Measurements from ENCODE around the gene TMED5. TPM values are rescaled to one million over a fixed set of nuclear protein-coding genes. Genes with fewer than 3 reads are reported as not detected.

The TMED5 gene
- total RNA-seq, 2 donors from 2014 or later, result 38.4 to 67.5 TPM

DNA sequence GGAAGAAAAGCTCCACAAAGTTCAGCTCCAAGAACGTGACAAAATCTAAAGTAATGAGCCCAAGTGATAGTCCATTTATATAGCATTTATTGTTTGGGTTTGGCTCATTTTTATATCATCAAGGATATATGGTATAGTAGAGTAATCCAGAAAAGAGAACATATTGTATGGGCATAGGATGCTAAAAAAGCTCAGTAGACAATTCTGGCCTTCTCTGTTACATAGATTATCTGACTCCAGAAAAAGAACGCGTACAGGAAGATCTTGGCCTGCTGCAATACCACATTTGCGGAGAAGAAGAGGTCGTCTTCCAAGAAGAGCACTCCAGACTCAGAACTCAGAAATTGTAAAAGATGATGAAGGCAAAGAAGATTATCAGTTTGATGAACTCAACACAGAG, 43.8 kb downstream of the TMED5 start:
- DNase-seq (ENCODE audit: low spot score), result no peak
- intact Hi-C loops (cut with DNase I), result no loop called here

DNA sequence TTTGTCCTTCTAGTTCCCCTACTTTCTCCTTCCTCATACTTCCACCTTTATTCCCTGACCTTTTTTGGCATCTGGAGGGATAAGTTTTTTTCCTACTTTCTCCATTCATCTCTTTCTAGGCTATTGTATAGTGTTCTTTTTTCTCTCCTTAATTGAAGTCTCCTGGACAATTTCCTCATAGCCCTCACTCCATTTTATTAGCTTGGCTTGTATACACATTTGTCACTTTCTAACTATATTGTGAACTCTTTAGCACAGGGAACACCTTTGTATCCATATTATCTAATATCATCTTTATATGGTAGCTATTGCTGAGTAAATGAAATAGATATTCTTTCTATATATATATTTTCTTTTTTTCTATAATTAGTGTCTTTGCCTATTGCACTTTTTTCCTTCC, 47.6 kb downstream of the TMED5 start:
- DNase-seq (ENCODE audit: low spot score), result no peak
- intact Hi-C loops (cut with DNase I), result no loop called here

DNA sequence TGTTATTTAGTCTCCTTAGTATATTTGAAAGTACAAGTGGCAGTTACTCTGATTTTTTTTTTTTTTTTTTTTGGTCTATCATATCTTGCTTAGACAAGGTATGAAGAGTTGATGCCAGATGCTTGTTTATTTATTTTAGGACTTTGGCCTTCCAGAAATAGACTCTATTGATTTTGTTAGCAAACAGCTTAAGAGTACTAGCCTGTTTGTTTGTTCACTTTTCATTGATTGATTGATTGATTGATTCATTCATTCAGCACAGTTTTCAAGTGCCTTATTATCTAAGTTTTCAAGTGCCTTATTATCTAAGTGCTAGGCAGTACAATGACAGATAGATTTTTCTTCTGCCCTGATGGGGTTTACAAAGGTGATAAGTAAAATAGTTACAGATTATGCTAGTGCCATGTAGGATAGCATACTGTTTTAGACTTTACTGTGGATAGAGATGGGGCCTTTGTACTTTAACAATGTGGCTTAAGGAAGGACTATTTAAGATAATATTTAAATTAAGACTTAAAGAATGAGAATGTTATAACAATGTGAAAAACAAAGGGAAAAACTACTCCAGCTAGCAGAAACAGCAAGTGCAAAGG, 50.6 kb downstream of the TMED5 start:
- intact Hi-C loops (cut with DNase I), result no loop called here
- DNase-seq (ENCODE audit: low spot score), result no peak

DNA sequence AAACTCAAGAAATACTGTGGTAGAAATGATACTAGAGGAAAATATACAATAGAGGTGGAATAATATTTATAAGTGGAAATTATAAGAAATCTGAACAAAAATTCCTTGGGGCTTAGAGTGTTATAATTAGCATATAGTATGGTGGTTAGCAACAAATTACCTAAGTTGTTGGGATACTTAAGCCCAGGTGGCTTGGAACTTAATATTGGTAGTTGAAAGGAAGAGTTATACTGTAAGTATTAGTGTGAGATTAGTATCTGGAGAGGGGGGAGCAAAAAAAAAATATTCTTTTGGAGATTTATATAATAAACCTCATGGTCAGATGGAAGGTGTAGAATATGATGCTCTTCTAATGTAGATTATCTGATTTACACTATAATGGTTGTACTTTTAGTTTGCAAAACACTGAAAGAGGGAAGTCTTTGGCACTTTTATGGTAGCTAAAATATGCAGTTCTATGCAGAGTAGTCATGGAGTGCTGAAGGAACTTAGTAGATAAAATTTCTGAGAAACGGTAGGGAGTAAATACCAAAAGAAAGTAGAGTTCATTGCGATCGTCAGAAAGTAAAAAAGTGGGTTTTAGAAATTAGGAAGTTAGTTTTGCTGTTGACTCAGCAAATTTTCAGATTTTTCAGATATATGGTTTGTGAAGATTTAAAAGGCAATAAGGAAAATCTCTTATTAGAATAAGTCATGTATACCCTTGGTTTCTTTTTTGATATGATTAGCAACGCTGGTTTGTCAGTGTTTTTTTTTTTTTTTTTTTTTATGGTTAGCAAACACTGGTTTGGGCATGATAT, 55.5 kb downstream of the TMED5 start:
- intact Hi-C loops (cut with DNase I), result no loop called here
- DNase-seq (ENCODE audit: low spot score), result no peak

DNA sequence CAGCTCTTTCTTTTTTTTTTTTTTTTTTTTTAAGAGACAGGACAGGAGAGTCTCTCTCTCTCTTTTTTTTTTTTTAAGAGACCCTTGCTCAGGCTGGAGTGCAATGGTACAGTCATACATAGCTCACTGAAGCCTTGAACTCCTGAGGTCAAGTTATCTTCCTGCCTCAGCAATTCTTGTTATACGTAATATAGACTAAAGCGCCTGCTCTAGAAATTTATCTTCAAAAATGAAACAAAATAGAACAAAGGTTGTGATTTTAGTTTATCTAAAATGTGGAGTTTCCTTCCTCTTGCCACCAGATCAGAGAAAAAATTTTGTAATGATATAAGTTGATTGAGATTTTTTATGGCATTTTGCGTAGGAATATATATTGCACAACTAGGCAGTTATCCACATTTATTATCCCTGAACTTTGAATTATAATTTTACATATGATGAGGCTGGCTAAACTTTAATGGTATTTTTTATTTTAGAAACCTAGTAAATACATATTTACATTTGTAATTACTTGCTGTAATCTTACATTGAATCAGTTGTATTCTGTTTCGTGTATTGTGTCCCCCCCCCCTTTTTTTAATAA, 56.9 kb downstream of the TMED5 start:
- intact Hi-C loops (cut with DNase I), result no loop called here
- DNase-seq (ENCODE audit: low spot score), result no peak

DNA sequence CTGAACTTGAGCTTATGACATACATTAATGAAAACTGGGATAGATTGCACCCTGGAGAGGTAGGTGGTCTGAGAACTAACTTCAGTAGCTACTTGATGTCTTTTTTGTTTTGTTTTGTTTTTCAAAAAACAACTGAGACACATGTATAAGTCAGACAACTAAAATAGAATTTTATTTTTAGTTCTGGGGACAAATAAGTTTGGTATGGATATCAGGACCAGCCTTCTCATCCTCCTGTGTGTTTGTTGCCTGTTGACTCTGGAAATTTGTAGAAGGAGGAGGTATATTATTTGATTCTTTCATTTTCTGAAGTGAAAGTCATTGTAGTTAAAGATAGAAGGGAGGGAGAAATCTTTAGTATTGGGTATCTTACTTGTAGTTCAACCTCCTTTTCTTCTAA, 59.6 kb downstream of the TMED5 start:
- no peak for DNase-seq (ENCODE audit: low spot score)
- intact Hi-C loops (cut with DNase I), result no loop called here

DNA sequence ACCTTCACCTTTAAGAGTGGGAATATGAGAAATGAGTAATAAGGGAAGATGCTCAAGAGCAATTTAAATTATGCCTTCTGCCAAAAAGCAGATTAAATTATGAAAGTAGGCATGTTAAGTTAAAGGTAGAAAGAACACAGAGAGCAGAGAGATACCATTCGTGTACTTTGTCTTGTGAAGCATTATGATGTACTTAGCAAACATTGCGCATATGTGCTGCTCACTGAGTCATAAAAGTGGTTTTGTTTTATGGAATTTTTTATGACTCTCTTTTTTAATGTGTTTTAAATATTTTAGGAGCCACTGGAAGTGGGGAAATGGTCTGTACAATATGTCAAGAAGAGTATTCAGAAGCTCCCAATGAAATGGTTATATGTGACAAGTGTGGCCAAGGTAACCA, 65.8 kb downstream of the TMED5 start:
- intact Hi-C loops (cut with DNase I), result no loop called here
- no peak for DNase-seq (ENCODE audit: low spot score)

DNA sequence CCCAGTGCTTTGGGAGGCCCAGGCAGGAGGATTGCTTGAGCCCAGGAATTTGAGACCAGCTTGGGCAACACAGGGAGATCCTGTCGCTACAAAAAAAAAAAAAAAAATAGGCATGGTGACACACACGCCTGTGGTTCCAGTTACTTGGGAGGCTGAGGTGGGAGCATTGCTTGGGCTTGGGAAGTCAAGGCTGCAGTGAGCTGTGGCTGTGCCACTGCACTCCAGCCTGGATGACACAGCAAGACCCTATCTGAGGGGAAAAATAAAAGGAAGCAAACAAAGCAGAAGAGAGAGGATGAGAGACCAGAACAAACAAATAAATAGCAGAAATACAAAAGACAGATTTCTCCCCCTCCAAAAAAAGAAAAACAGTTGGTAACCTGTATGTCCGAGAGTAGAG, 67.1 kb downstream of the TMED5 start:
- DNase-seq (ENCODE audit: low spot score), result no peak
- intact Hi-C loops (cut with DNase I), result no loop called here

DNA sequence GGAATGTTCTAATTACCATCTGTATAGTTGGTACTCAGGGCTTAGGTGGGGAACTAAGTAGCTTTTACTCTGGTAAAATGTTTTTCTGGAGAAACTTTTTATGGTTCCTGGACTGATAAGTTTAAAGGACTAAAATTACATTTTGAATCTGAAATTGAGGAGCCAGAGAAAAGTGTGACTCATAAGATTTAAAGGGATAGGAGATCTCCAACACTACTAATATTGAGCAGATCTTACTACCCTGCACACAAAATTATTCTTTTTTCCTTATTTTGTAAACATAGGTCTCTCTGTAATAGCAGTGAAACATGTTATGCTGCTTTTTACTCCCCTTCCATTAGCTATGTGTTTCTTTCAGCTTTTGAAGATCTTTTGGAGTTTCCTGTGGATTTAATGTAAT, 68.7 kb downstream of the TMED5 start:
- intact Hi-C loops (cut with DNase I), result no loop called here
- no peak for DNase-seq (ENCODE audit: low spot score)

DNA sequence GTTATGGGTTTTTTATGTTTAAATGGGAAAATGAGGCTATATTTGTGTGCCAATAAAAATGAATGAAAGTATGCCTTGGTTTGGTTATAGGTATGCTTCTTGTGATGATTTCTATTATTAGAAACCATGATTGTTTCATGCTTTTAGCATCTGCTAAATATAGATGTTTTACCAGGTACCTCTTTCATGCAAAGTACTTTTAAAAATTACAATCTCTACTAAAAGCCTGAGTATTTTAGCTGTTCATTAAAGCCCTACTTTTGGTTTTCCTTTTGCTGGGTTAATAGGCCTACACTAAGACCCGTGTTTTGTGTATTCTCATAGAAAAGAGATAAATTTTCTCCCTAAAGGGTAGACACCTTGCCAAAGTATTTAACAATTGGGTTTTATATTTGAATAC, 69.1 kb downstream of the TMED5 start:
- intact Hi-C loops (cut with DNase I), result no loop called here
- no peak for DNase-seq (ENCODE audit: low spot score)

DNA sequence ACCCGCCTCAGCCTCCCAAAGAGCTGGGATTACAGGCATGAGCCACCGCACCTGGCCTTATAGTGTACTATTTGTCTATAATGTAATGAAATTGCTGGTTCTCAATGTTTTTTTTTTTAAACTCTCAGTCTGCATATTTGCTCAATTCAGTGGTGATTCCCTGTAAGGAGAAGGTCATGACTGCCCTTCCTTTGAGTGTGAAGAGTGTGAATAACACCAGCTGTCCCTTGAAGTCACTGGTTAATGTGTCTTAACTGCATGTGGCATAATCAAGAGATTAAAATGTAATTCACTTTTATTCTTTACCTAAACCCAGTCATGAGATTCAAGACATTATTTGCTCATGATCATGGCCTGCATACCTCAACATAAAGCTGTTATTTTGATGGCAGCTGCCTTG, 70.6 kb downstream of the TMED5 start:
- intact Hi-C loops (cut with DNase I), result no loop called here
- no peak for DNase-seq (ENCODE audit: low spot score)

DNA sequence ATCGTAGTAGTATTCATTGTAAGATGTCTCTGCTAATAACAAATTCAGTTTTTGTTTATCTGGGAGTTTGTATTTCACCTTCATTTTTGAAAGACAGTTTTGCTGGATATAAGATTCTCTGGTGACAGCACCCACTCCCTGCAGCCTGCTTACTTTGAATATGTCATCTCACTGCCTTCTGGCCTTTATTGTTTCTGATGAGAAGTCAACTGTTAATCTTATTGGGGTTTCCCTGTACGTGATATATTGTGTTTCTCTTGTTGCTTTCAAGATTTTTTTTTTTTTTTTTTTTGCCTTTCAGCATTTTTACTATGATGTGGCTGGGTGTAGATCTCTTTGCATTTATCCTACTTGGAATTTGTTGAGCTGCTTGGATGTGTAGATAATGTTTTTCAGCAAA, 71.9 kb downstream of the TMED5 start:
- intact Hi-C loops (cut with DNase I), result no loop called here
- no peak for DNase-seq (ENCODE audit: low spot score)

DNA sequence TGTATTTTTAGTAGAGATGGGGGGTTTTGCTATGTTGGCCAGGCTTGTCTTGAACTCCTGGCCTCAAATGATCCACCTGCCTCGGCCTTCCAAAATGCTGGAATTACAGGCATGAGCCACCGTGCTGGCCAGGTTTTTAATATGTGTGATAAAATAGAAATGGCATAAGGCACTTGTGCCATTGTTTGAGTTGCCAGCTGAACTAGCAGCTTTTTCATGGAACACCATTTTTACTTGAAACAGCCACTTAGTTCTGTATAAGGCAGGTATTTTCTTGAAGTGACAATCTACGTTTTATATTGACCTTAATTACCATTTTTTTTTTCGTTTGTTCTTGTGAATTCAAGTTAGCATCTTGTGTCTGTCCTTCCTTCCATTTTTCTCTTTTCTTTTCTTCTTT, 72.8 kb downstream of the TMED5 start:
- intact Hi-C loops (cut with DNase I), result no loop called here

DNA sequence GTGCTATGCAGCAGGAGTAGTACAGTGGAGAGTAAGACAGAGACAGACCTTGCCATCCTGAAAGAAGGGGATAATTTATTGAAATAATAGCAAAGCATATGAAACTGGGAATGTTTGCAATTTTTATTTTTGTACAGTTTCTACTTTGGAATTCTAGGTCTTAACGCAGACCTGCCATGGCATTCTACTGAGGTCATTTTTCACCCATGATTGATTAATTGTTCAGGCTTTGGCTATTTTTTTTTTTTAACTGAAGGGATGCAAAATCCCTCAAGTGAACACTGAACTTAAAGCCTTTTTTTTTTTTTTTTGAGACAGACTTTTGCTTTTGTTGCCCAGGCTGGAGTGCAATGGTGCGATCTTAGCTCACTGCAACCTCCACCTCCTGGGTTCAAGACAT, 74.0 kb downstream of the TMED5 start:
- intact Hi-C loops (cut with DNase I), result no loop called here
- no peak for DNase-seq (ENCODE audit: low spot score)

More for the DNA sequence above, 72.8 kb downstream of the TMED5 start:
- no peak for DNase-seq (ENCODE audit: low spot score)

DNA sequence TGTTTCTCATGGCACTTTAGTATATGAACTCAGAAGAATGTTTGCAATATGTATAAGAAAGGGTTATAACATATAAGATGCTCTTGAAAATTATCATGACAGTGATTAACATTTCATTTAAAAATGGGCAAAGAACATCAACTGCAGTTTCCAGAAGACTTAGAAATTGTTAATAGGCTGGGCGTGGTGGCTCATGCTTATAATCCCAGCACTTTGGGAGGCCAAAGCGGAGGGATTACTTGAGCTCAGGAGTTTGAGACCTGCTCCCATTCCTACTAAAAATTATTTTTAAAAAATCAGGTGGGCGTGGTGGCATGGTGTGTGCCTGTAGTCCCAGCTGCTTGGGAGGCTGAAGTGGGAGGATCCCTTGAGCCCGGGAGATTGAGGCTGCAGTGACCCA, 78.1 kb downstream of the TMED5 start:
- DNase-seq (ENCODE audit: low spot score), result no peak
- intact Hi-C loops (cut with DNase I), result no loop called here

Other genes with a start within 250 kb of the TMED5 start
- 10 to 100 TPM; 18.6 to 25.9 TPM for gene DIPK1A, start 219.0 kb downstream of the TMED5 start, total RNA-seq
- 10 to 100 TPM; 13.9 to 17.2 TPM for gene MTF2, start 101.1 kb downstream of the TMED5 start, total RNA-seq
- gene CCDC18, start 311 bp upstream of the TMED5 start, total RNA-seq, result 1 to 10 TPM; 5.6 to 7.2 TPM
- gene DR1, start 165.5 kb upstream of the TMED5 start, total RNA-seq, result 10 to 100 TPM; 40.3 to 41.9 TPM

All from posterior vena cava (tissue), 2 donors.